HCT116 (cell line): ENCODE results near the gene OR4E2. TPM values are rescaled to one million over a fixed set of nuclear protein-coding genes. Genes with fewer than 3 reads are reported as not detected.

Source experiments
- ATAC-seq: fragments of 200-7000 bp; cut with Tn5 transposase; 2 replicates; pipeline ENCODE4 v1.9.1; 2020; ENCODE audit warnings: mild to moderate bottlenecking, moderate library complexity
- BruUV-seq: library from RNA; stranded (reverse); fragments of 400-500 nt; replicated peaks from 2 replicates; lab custom pipeline; 2021; lab: Mats Ljungman, UMichigan
- CTCF ChIA-PET: fragments of 300-600 bp; sonication (Branson Sonifier 250); formaldehyde crosslinking; loops from one replicate; lab custom pipeline; 2021; ENCODE audit warnings: antibody characterized with exemption; lab: Charles Lee
- POLR2A ChIA-PET: fragments of 300-600, 350-600 bp; sonication (Branson Sonifier 250); formaldehyde crosslinking; loops from one replicate; lab custom pipeline; 2021; ENCODE audit warnings: antibody characterized with exemption; lab: Charles Lee
- RAD21 ChIA-PET, 2 experiments: fragments of 300-600 bp; sonication (Branson Sonifier 250); formaldehyde crosslinking; loops; one replicate each; lab custom pipeline; 2023; ENCODE audit warnings: low total read pairs in 2 of 2; ENCODE audit not compliant: uncharacterized antibody in 2 of 2, unreplicated experiment in 2 of 2, low non-redundant PET in 1 of 2; lab: Charles Lee
- DNase-seq: peaks from one replicate; pipeline ENCODE4 v3.0.0-alpha.2; 2010; ENCODE audit warnings: low read depth, low spot score
- H2AFZ ChIP-seq: fragments of 200-600 bp; shearing (Covaris generic), sonication (generic); 2 replicates; pipeline ENCODE4 v1.6.1; 2017; ENCODE audit warnings: low read depth, mixed run types, mixed read lengths, antibody characterized with exemption, low read length; ENCODE audit not compliant: poor library complexity, severe bottlenecking
- H3K27ac ChIP-seq: 2 replicates; pipeline ENCODE4 v1.5.1; 2012; ENCODE audit warnings: low read depth, low read length
- H3K27me3 ChIP-seq: fragments of 200-600 bp; sonication (generic); 2 replicates; pipeline ENCODE4 v1.6.1; 2016; ENCODE audit warnings: mixed run types, low read length, mixed read lengths; ENCODE audit not compliant: insufficient read depth
- H3K36me3 ChIP-seq, 2 experiments: fragments of 200-500 bp in 1 of 2; fragments of 200-600 bp in 1 of 2; sonication (Bioruptor generic) in 1 of 2; sonication (generic) in 1 of 2; 2 replicates each; pipeline versions ENCODE4 v1.5.1 to v1.6.1; 2014 to 2016; ENCODE audit warnings: low read length in 2 of 2, inconsistent platforms in 1 of 2, mixed read lengths in 1 of 2, mixed run types in 1 of 2; ENCODE audit not compliant: insufficient read depth in 2 of 2, control insufficient read depth in 1 of 2
- H3K4me1 ChIP-seq, 2 experiments: fragments of 200-600 bp in 1 of 2; sonication (generic) in 1 of 2; 2 replicates each; pipeline versions ENCODE4 v1.5.1 to v1.6.1; 2012 to 2017; ENCODE audit warnings: low read length in 2 of 2, inconsistent platforms in 1 of 2, mild to moderate bottlenecking in 1 of 2, mixed read lengths in 1 of 2, mixed run types in 1 of 2, moderate library complexity in 1 of 2; ENCODE audit not compliant: insufficient read depth in 2 of 2, control insufficient read depth in 1 of 2
- H3K4me2 ChIP-seq: fragments of 200-600 bp; sonication (generic); 2 replicates; pipeline ENCODE4 v1.6.1; 2017; ENCODE audit warnings: mixed run types, low read length, mixed read lengths
- H3K4me3 ChIP-seq, 2 experiments: fragments of 200-600 bp in 1 of 2; sonication (generic) in 1 of 2; replicated peaks in 1 of 2; 2 replicates each; pipeline ENCODE4 v1.5.1; 2011 to 2016; ENCODE audit warnings: low read length in 2 of 2, control low read depth in 1 of 2, low read depth in 1 of 2, mild to moderate bottlenecking in 1 of 2, mixed read lengths in 1 of 2, mixed run types in 1 of 2
- H3K79me2 ChIP-seq: fragments of 200-600 bp; sonication (generic); 2 replicates; pipeline ENCODE4 v1.6.1; 2017; ENCODE audit warnings: mild to moderate bottlenecking, mixed run types, low read length, moderate library complexity, mixed read lengths; ENCODE audit not compliant: insufficient read depth
- H3K9ac ChIP-seq: fragments of 200-600 bp; sonication (generic); 2 replicates; pipeline ENCODE4 v1.6.1; 2016; ENCODE audit warnings: low read length, mixed read lengths
- H3K9me2 ChIP-seq: fragments of 200-600 bp; sonication (generic), shearing (Covaris generic); 2 replicates; pipeline ENCODE4 v1.6.1; 2017; ENCODE audit warnings: mixed run types, mild to moderate bottlenecking, moderate library complexity; ENCODE audit not compliant: insufficient read depth
- H3K9me3 ChIP-seq, 2 experiments: fragments of 200-500 bp in 1 of 2; fragments of 200-600 bp in 1 of 2; sonication (Bioruptor generic) in 1 of 2; sonication (generic) in 1 of 2; 2 replicates each; pipeline ENCODE4 v1.6.1; 2014 to 2017; ENCODE audit warnings: low read length in 2 of 2, mixed read lengths in 2 of 2, inconsistent platforms in 1 of 2, low read depth in 1 of 2, mild to moderate bottlenecking in 1 of 2, mixed run types in 1 of 2, moderate library complexity in 1 of 2; ENCODE audit not compliant: control insufficient read depth in 1 of 2, insufficient read depth in 1 of 2
- H4K20me1 ChIP-seq: fragments of 200-600 bp; sonication (generic), shearing (Covaris generic); 2 replicates; pipeline ENCODE4 v1.6.1; 2017; ENCODE audit warnings: mixed run types, mild to moderate bottlenecking, moderate library complexity; ENCODE audit not compliant: insufficient read depth
- CTCF ChIP-seq, 3 experiments: fragments of 200-600 bp in 1 of 3; sonication (generic) in 1 of 3; IDR thresholded peaks in 2 of 3; conservative IDR thresholded peaks in 1 of 3; 2 replicates each; pipeline ENCODE4 v1.5.1; 2012 to 2017; ENCODE audit warnings: low read depth in 2 of 3, low read length in 2 of 3, antibody characterized with exemption in 1 of 3, borderline replicate concordance in 1 of 3, control low read depth in 1 of 3, mild to moderate bottlenecking in 1 of 3, mixed read lengths in 1 of 3, mixed run types in 1 of 3, moderate library complexity in 1 of 3; ENCODE audit not compliant: insufficient read depth in 1 of 3
- JUND ChIP-seq: IDR thresholded peaks from 2 replicates; pipeline ENCODE4 v1.6.1; 2012
- MAX ChIP-seq: IDR thresholded peaks from 2 replicates; pipeline ENCODE4 v1.6.1; 2012
- POLR2A ChIP-seq: IDR thresholded peaks from 2 replicates; pipeline ENCODE4 v1.7.0; 2011; ENCODE audit warnings: borderline replicate concordance; ENCODE audit not compliant: insufficient read depth, insufficient read length; ENCODE audit errors: extremely low read depth
- SIN3A ChIP-seq: IDR thresholded peaks from 2 replicates; pipeline ENCODE4 v1.6.1; 2012; ENCODE audit warnings: low read depth
- TCF7L2 ChIP-seq: IDR thresholded peaks from 2 replicates; pipeline ENCODE4 v1.7.0; 2011; ENCODE audit warnings: borderline replicate concordance, inconsistent platforms; ENCODE audit not compliant: insufficient read depth, insufficient read length; ENCODE audit errors: extremely low read depth
- intact Hi-C: fragments of 100-400 bp; cut with micrococcal nuclease; formaldehyde crosslinking; loops from 2 replicates; pipeline ENCODE4 v1.10.0; 2022
- total RNA-seq: library from RNA; stranded (reverse); gene quantifications from one replicate; pipeline ENCODE4 v1.2.1, GENCODE V29; 2021; ENCODE audit not compliant: unreplicated experiment

Gene OR4E2
- total RNA-seq, 1 experiment from 2014 or later, result not detected

- BruUV-seq, result no TSS peak
- no peaks in the 10 kb centered on the region for H3K4me1 ChIP-seq
- ChIA-PET RAD21 (no interaction called here), POLR2A (interaction anchor here (0.6 kb wide), 1 partner anchor 12 kb away, joined by 3 read pairs; no protein-coding TSS in a partner anchor), CTCF (no interaction called here)
- no peak for DNase-seq
- peaks cover 42% of the 10 kb centered on the region for H3K27me3 ChIP-seq
- no peaks in the 10 kb centered on the region for H3K9me3 ChIP-seq
- H3K9ac ChIP-seq, result no peak overlapping the region
- H3K79me2 ChIP-seq, result no peaks in the 10 kb centered on the region
- H3K4me3 ChIP-seq, result no peak overlapping the region
- no peaks in the 10 kb centered on the region for H3K9me2 ChIP-seq
- intact Hi-C loops, result no loop called here
- H3K27ac ChIP-seq, result no peak overlapping the region
- no peak overlapping the region for H3K4me2 ChIP-seq
- no peak for ATAC-seq
- H4K20me1 ChIP-seq, result no peaks in the 10 kb centered on the region
- TF ChIP-seq MAX (no peak), JUND (no peak), TCF7L2 (no peak)
- H2AFZ ChIP-seq, result no peak overlapping the region
- no peaks in the 10 kb centered on the region for H3K36me3 ChIP-seq
Measured at GRCh38 chr14:21671371-21671770, 17.7 kb downstream of the OR4E2 start.

- intact Hi-C loops, result no loop called here
- POLR2A ChIA-PET, result no interaction called here
- peaks cover 43% of the 10 kb centered on the region for H3K27me3 ChIP-seq
- DNase-seq (no peak), ATAC-seq (no peak)
- H3K4me1 ChIP-seq, result no peaks in the 10 kb centered on the region
- H3K9ac ChIP-seq, result no peak overlapping the region
- CTCF ChIA-PET, result interaction anchor here (0.7 kb wide), 1 partner anchor 232 kb away, joined by 3 read pairs; no protein-coding TSS in a partner anchor
- RAD21 ChIA-PET, result no interaction called here
- H3K36me3 ChIP-seq, result no peaks in the 10 kb centered on the region
- no peak overlapping the region for H2AFZ ChIP-seq
- H4K20me1 ChIP-seq, result no peaks in the 10 kb centered on the region
- no peak overlapping the region for H3K4me2 ChIP-seq
- no peak overlapping the region for H3K4me3 ChIP-seq
- no TSS peak for BruUV-seq
- H3K27ac ChIP-seq, result no peak overlapping the region
- no peak for TF ChIP-seq CTCF (IDR thresholded peaks at IDR 0.05 in 2 of 3, conservative IDR thresholded peaks at IDR 0.05 in 1 of 3; ENCODE audit: borderline replicate concordance in 1 of 3, insufficient read depth in 1 of 3, low read depth in 2 of 3, low read length in 2 of 3)
- TF ChIP-seq POLR2A, result no peak
- no peak for TF ChIP-seq SIN3A
- no peaks in the 10 kb centered on the region for H3K9me2 ChIP-seq
- no peaks in the 10 kb centered on the region for H3K9me3 ChIP-seq
- H3K79me2 ChIP-seq, result no peaks in the 10 kb centered on the region
Measured at GRCh38 chr14:21672116-21672515, 18.5 kb downstream of the OR4E2 start.
